ENCODE measurements around the gene RAB5B.

DNA sequence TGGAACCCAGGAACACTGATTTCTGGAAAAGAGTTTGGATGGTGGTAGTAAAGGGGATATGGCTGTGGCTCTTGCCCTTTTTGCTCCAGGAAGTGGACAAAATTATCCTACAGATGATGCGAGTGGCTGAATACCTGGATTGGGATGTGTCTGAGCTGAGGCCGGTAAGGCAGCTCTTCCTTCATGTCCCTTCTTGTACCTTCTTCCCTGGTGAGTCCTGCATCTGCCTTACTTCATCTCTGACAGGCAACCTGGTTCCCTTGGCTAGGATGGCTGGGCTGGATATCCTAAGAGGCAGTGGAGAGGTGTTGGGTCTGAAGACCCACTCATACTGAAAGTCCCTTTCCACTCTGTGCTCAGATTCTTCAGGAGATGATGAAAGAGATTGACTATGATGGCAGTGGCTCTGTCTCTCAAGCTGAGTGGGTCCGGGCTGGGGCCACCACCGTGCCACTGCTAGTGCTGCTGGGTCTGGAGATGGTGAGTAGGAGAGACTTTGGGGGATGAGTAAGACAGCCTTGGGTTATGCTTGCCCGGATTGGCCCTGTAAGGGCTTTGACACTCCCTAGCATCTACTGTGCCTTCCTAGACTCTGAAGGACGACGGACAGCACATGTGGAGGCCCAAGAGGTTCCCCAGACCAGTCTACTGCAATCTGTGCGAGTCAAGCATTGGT lies 34.9 kb upstream of the RAB5B start:
- TF ChIP-seq CTCF (IDR thresholded peaks at IDR 0.05; ENCODE audit: borderline replicate concordance, extremely low read depth, low read length, poor library complexity, severe bottlenecking) (no peak), EZH2 (IDR thresholded peaks at IDR 0.05; ENCODE audit: borderline replicate concordance, low read depth, low read length, severe bottlenecking) (no peak)

Data from DND-41 (cell line).